Thyroid gland (tissue), 4 donors: ENCODE measurements around the gene UGT1A1. TPM values are rescaled to one million over a fixed set of nuclear protein-coding genes. Genes with fewer than 3 reads are reported as not detected.

Experiments used
- DNase-seq, 2 donors: peaks; one replicate each; pipeline ENCODE4 v3.0.0-alpha.2; 2019
- H3K27ac ChIP-seq, 3 donors: fragments of 200-600 bp; sonication (generic); 1 replicate in 2 of 3; 2 replicates in 1 of 3; pipeline ENCODE4 v1.5.1; 2016 to 2019; ENCODE audit warnings: mild to moderate bottlenecking in 1 of 3, moderate library complexity in 1 of 3
- H3K27me3 ChIP-seq: fragments of 200-600 bp; sonication (generic); one replicate; pipeline ENCODE4 v1.5.1; 2019
- H3K36me3 ChIP-seq, 2 donors: fragments of 200-600 bp; sonication (generic); one replicate each; pipeline ENCODE4 v1.5.1; 2016 to 2019
- H3K4me1 ChIP-seq, 2 donors: fragments of 200-600 bp; sonication (generic); one replicate each; pipeline ENCODE4 v1.5.1; 2017 to 2019
- H3K4me3 ChIP-seq, 3 donors: fragments of 200-600 bp; sonication (generic); replicated peaks in 1 of 3; 1 replicate in 2 of 3; 2 replicates in 1 of 3; pipeline ENCODE4 v1.5.1; 2016; ENCODE audit warnings: mild to moderate bottlenecking in 1 of 3
- H3K9me3 ChIP-seq: fragments of 200-600 bp; sonication (generic); one replicate; pipeline ENCODE4 v1.5.1; 2017
- POLR2A ChIP-seq, 2 donors: fragments of 450-650 bp; IDR thresholded peaks; one replicate each; pipeline ENCODE4 v1.6.1; 2017; ENCODE audit warnings: antibody characterized with exemption in 2 of 2, mild to moderate bottlenecking in 2 of 2, moderate library complexity in 1 of 2
- WGBS, 2 donors: methylation state at CpG; one replicate each; pipeline ENCODE4 v1.1.5; 2017; 5-methylcytosine and 5-hydroxymethylcytosine counted together
- intact Hi-C: fragments of 100-400 bp; cut with DNase I; formaldehyde crosslinking; loops from one replicate; pipeline ENCODE4 v1.15.1; 2023
- total RNA-seq, 4 donors: library from RNA; depleted of rRNA; stranded (reverse); fragments of >200 nt; gene quantifications; one replicate each; pipeline ENCODE4 v1.2.3, GENCODE V29; 2016
- TF ChIP-seq, protein P1 (sequence below), 6 experiments: fragments of 200-600 bp in 3 of 6; fragments of 450-650 bp in 3 of 6; sonication (generic) in 3 of 6; IDR thresholded peaks; one replicate each; pipeline ENCODE4 v1.5.1; 2016 to 2019; ENCODE audit warnings: antibody characterized with exemption in 6 of 6, mild to moderate bottlenecking in 2 of 6, inconsistent platforms in 1 of 6, moderate library complexity in 1 of 6

The UGT1A1 gene
- total RNA-seq, 4 donors from 2014 or later, result 0.45 to 0.94 (median 0.76) TPM

GRCh38 chr2:233821196-233821595, 61.1 kb downstream of the UGT1A1 start:
- Histone ChIP-seq H3K4me3 (no peak overlapping the region), H3K4me1 (no peaks in the 10 kb centered on the region), H3K36me3 (no peaks in the 10 kb centered on the region), H3K27ac (no peak overlapping the region), H3K9me3 (no peaks in the 10 kb centered on the region), H3K27me3 (no peaks in the 10 kb centered on the region)
- TF ChIP-seq POLR2A (IDR thresholded peaks at IDR 0.05), result no peak
- TF ChIP-seq, protein P1, sequence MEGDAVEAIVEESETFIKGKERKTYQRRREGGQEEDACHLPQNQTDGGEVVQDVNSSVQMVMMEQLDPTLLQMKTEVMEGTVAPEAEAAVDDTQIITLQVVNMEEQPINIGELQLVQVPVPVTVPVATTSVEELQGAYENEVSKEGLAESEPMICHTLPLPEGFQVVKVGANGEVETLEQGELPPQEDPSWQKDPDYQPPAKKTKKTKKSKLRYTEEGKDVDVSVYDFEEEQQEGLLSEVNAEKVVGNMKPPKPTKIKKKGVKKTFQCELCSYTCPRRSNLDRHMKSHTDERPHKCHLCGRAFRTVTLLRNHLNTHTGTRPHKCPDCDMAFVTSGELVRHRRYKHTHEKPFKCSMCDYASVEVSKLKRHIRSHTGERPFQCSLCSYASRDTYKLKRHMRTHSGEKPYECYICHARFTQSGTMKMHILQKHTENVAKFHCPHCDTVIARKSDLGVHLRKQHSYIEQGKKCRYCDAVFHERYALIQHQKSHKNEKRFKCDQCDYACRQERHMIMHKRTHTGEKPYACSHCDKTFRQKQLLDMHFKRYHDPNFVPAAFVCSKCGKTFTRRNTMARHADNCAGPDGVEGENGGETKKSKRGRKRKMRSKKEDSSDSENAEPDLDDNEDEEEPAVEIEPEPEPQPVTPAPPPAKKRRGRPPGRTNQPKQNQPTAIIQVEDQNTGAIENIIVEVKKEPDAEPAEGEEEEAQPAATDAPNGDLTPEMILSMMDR (IDR thresholded peaks at IDR 0.05), result no peak
- intact Hi-C loops, result no loop called here
- WGBS, 2 donors, result 87 to 89% methylated on average over 3 of the region's 3 CpGs
- no peak for DNase-seq

GRCh38 chr2:233821709-233822100, 61.6 kb downstream of the UGT1A1 start:
- DNase-seq, result no peak
- Histone ChIP-seq H3K4me1 (no peaks in the 10 kb centered on the region), H3K9me3 (no peaks in the 10 kb centered on the region), H3K4me3 (no peak overlapping the region), H3K27me3 (no peaks in the 10 kb centered on the region), H3K36me3 (no peaks in the 10 kb centered on the region), H3K27ac (no peak overlapping the region)
- 94% methylated on average over 8 of the region's 8 CpGs for WGBS, 2 donors
- intact Hi-C loops, result no loop called here
- no peak for TF ChIP-seq POLR2A (IDR thresholded peaks at IDR 0.05)
- TF ChIP-seq, protein P1 (IDR thresholded peaks at IDR 0.05), result no peak

DNA sequence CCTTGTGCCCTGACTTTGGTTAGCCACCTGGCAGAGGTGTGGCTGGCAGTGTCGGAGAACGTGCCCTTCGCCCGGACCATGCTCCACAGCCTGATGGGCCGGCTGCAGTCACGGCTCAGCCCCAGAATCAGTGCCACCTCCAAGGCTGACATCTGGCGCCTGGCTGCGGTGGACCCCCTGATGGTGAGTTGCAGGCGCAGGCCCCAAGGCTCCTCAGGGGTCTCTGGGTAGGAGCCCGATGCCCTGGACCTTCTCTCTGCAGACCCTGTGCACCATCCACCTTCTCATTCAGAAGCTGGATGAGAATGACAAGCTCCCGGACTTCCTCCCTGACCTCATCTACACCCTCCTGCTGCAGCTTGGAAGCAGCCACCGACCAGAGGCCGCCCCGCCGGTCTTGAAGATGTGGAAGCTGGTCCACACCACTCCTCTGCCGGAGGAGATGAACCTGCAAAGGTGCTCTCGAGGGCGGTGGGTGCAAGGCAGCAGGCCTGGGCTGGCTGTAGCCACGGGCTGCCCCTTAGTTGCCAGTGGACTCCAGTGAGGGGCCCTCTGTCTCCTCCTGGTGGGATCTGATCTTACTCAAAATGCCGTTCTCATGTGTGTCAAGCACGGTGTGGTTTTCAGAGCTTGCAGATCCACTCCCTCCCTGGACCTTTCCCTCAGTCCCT, 62.2 kb downstream of the UGT1A1 start:
- 85 to 93% methylated on average over 2 to 19 of the region's 21 CpGs for WGBS, 2 donors
- no peaks in the 10 kb centered on the region for H3K27me3 ChIP-seq
- TF ChIP-seq POLR2A (IDR thresholded peaks at IDR 0.05), result no peak
- H3K36me3 ChIP-seq, result no peaks in the 10 kb centered on the region
- H3K4me3 ChIP-seq, result no peak overlapping the region
- H3K4me1 ChIP-seq, result no peaks in the 10 kb centered on the region
- intact Hi-C loops, result no loop called here
- H3K27ac ChIP-seq, result no peak overlapping the region
- no peaks in the 10 kb centered on the region for H3K9me3 ChIP-seq
- DNase-seq, result no peak

Other genes with a start within 250 kb of the UGT1A1 start
- gene USP40, start 193.5 kb upstream of the UGT1A1 start, total RNA-seq, result 10 to 100 TPM; 70.7 to 99.0 (median 85.7) TPM
- under 1 TPM in 1 of 4 donors, not detected in 3; 0.34 TPM for gene UGT1A8, start 142.6 kb upstream of the UGT1A1 start, total RNA-seq
- gene UGT1A10, start 123.8 kb upstream of the UGT1A1 start, total RNA-seq, result under 1 TPM in 1 of 4 donors, not detected in 3; 0.27 TPM
- gene UGT1A9, start 88.4 kb upstream of the UGT1A1 start, total RNA-seq, result not detected
- not detected for gene UGT1A7, start 78.4 kb upstream of the UGT1A1 start, total RNA-seq
- gene UGT1A6, start 67.4 kb upstream of the UGT1A1 start, total RNA-seq, result 1 to 10 TPM in 3 of 4 donors, under 1 TPM in 1; 0.81 to 6.2 (median 3.5) TPM
- 1 to 10 TPM in 2 of 4 donors, under 1 TPM in 2; 0.89 to 2.9 (median 1.3) TPM for gene UGT1A5, start 47.4 kb upstream of the UGT1A1 start, total RNA-seq
- 1 to 10 TPM in 1 of 4 donors, under 1 TPM in 3; 0.13 to 3.8 (median 0.45) TPM for gene UGT1A4, start 41.5 kb upstream of the UGT1A1 start, total RNA-seq
- gene UGT1A3, start 31.2 kb upstream of the UGT1A1 start, total RNA-seq, result 1 to 10 TPM in 1 of 4 donors, under 1 TPM in 1, not detected in 2; 0.67 to 1.0 TPM
- gene MROH2A, start 18.1 kb downstream of the UGT1A1 start, total RNA-seq, result 10 to 100 TPM in 2 of 4 donors, 1 to 10 TPM in 2; 1.3 to 20.4 (median 9.3) TPM
- under 1 TPM in 3 of 4 donors, not detected in 1; 0.27 to 0.45 (median 0.38) TPM for gene HJURP, start 94.3 kb downstream of the UGT1A1 start, total RNA-seq
- not detected for gene TRPM8, start 157.1 kb downstream of the UGT1A1 start, total RNA-seq